RWPE2 (cell line): ENCODE measurements around the gene MOK.
"Not testable (repeated sequence)": the region's sequence is repeated elsewhere in the genome, so short reads cannot be mapped to it uniquely, and the experiment has no call there.

ENCODE experiments used
- ATAC-seq: fragments of 200-7000 bp; cut with Tn5 transposase; 3 replicates; pipeline ENCODE4 v1.9.1; 2021; ENCODE audit warnings: low read depth
- DNase-seq: peaks from one replicate; pipeline ENCODE4 v3.0.0-alpha.2; 2020; ENCODE audit warnings: low spot score
- H3K27ac ChIP-seq: fragments of 450-650 bp; 2 replicates; pipeline ENCODE4 v1.5.1; 2017; ENCODE audit warnings: mild to moderate bottlenecking; ENCODE audit not compliant: poor library complexity, severe bottlenecking
- H3K27me3 ChIP-seq: fragments of 250-450 bp; sonication (Bioruptor Pico); 2 replicates; pipeline ENCODE4 v1.5.1; 2021; ENCODE audit warnings: mild to moderate bottlenecking, moderate library complexity; ENCODE audit not compliant: insufficient read depth, poor library complexity, severe bottlenecking
- H3K36me3 ChIP-seq: fragments of 250-450 bp; sonication (Bioruptor Pico); 2 replicates; pipeline ENCODE4 v1.5.1; 2020; ENCODE audit warnings: low read depth, mild to moderate bottlenecking, moderate library complexity
- H3K4me1 ChIP-seq: fragments of 250-450 bp; sonication (Bioruptor Pico); 2 replicates; pipeline ENCODE4 v1.5.1; 2021; ENCODE audit warnings: mild to moderate bottlenecking, moderate library complexity; ENCODE audit not compliant: insufficient read depth, poor library complexity, severe bottlenecking
- H3K4me3 ChIP-seq: fragments of 250-450 bp; sonication (Bioruptor Pico); 2 replicates; pipeline ENCODE4 v1.5.1; 2021; ENCODE audit warnings: mild to moderate bottlenecking, moderate library complexity; ENCODE audit not compliant: severe bottlenecking
- H3K9me3 ChIP-seq: fragments of 250-450 bp; sonication (Bioruptor Pico); 2 replicates; pipeline ENCODE4 v1.5.1; 2021; ENCODE audit warnings: mild to moderate bottlenecking, moderate library complexity; ENCODE audit not compliant: severe bottlenecking
- CTCF ChIP-seq: fragments of 450-650 bp; IDR thresholded peaks from one replicate; pipeline ENCODE4 v1.5.1; 2017; ENCODE audit warnings: mild to moderate bottlenecking, moderate library complexity; ENCODE audit not compliant: poor library complexity, severe bottlenecking

MOK gene

GRCh38 chr14:102333390-102333789 lies 28.4 kb upstream of the MOK start:
- H3K4me3 ChIP-seq = no peak overlapping the region
- no peak overlapping the region for H3K27ac ChIP-seq
- H3K27me3 ChIP-seq = no peaks in the 10 kb centered on the region
- H3K36me3 ChIP-seq = peaks cover 72% of the 10 kb centered on the region
- ATAC-seq (no peak), DNase-seq (no peak)
- no peak for TF ChIP-seq CTCF
- H3K9me3 ChIP-seq = no peaks in the 10 kb centered on the region
- H3K4me1 ChIP-seq = no peaks in the 10 kb centered on the region

- Histone ChIP-seq H3K4me3 (no peak overlapping the region), H3K27ac (no peak overlapping the region), H3K9me3 (no peaks in the 10 kb centered on the region), H3K36me3 (peaks cover 47% of the 10 kb centered on the region), H3K4me1 (no peaks in the 10 kb centered on the region), H3K27me3 (no peaks in the 10 kb centered on the region)
- ATAC-seq = no peak
- no peak for DNase-seq
- no peak for TF ChIP-seq CTCF
Observed at GRCh38 chr14:102330806-102331205, 25.8 kb upstream of the MOK start.

- H3K36me3 ChIP-seq = peaks cover 37% of the 10 kb centered on the region
- ATAC-seq, H3K9me3 ChIP-seq: not testable (repeated sequence)
Observed at GRCh38 chr14:102329381-102329780, 24.4 kb upstream of the MOK start.

GRCh38 chr14:102326583-102326982 lies 21.6 kb upstream of the MOK start:
- no peak for TF ChIP-seq CTCF
- Histone ChIP-seq H3K27me3 (no peaks in the 10 kb centered on the region), H3K27ac (no peak overlapping the region), H3K36me3 (peaks cover 24% of the 10 kb centered on the region; the same call in 1 of the 2 replicates), H3K4me3 (no peak overlapping the region), H3K4me1 (peaks cover 3% of the 10 kb centered on the region), H3K9me3 (no peaks in the 10 kb centered on the region)
- DNase-seq (no peak), ATAC-seq (no peak)

More at GRCh38 chr14:102329381-102329780, 24.4 kb upstream of the MOK start:
- not testable (repeated sequence) for DNase-seq, H3K27me3 ChIP-seq, H3K4me3 ChIP-seq, H3K27ac ChIP-seq, H3K4me1 ChIP-seq

- no peak overlapping the region for H3K4me3 ChIP-seq
- peaks cover 3% of the 10 kb centered on the region for H3K4me1 ChIP-seq
- DNase-seq (no peak), ATAC-seq (no peak)
- TF ChIP-seq CTCF = no peak
- H3K27me3 ChIP-seq = no peaks in the 10 kb centered on the region
- no peaks in the 10 kb centered on the region for H3K9me3 ChIP-seq
- peaks cover 17% of the 10 kb centered on the region; the same call in 1 of the 2 replicates for H3K36me3 ChIP-seq
- H3K27ac ChIP-seq = no peak overlapping the region
Observed at GRCh38 chr14:102325791-102326345, 20.9 kb upstream of the MOK start.
